Stimulated activated naive B cell treated with anti-CD40 and anti-IgM and Interleukin-4, amounts not matched to agents 10 μg/mL and 1 μg/mL and 100 μg/mL, for 72 hours (primary cell): Measurements from ENCODE around the gene BOK.
"Not testable (repeated sequence)": the region's sequence is repeated elsewhere in the genome, so short reads cannot be mapped to it uniquely, and the experiment has no call there.

Experiments used
- ATAC-seq, 2 donors: fragments of 150-1000 bp; cut with Tn5 transposase; replicated peaks; 2 replicates each; pipeline ENCODE4 v1.10.0; 2021; ENCODE audit warnings: moderate library complexity in 1 of 2
- DNase-seq: peaks from one replicate; pipeline ENCODE4 v3.0.0; 2021
- H3K27ac Mint-ChIP-seq: one replicate; pipeline ENCODE4 v1.8.0; 2022; ENCODE audit warnings: mild to moderate bottlenecking, mixed read lengths
- H3K27me3 Mint-ChIP-seq, 2 donors: one replicate each; pipeline ENCODE4 v1.8.0; 2022; ENCODE audit warnings: mixed read lengths in 2 of 2
- H3K36me3 Mint-ChIP-seq, 2 donors: one replicate each; pipeline ENCODE4 v1.8.0; 2022; ENCODE audit warnings: mixed read lengths in 2 of 2, mild to moderate bottlenecking in 1 of 2
- H3K4me1 Mint-ChIP-seq, 2 donors: one replicate each; pipeline ENCODE4 v1.8.0; 2022; ENCODE audit warnings: mixed read lengths in 2 of 2, mild to moderate bottlenecking in 1 of 2
- H3K4me3 Mint-ChIP-seq, 2 donors: one replicate each; pipeline ENCODE4 v1.8.0; 2022; ENCODE audit warnings: mild to moderate bottlenecking in 2 of 2, mixed read lengths in 2 of 2, moderate library complexity in 1 of 2
- H3K9me3 Mint-ChIP-seq, 2 donors: one replicate each; pipeline ENCODE4 v1.8.0; 2022; ENCODE audit warnings: mixed read lengths in 2 of 2, mild to moderate bottlenecking in 1 of 2

BOK gene

GRCh38 chr2:241582806-241583205 lies 24.3 kb downstream of the BOK start:
- ATAC-seq (no peak), DNase-seq (no peak)
- Mint-ChIP-seq H3K27me3 (no peaks in the 10 kb centered on the region), H3K36me3 (peaks cover 48 to 61% of the 10 kb centered on the region in 2 donors), H3K9me3 (peaks cover 10 to 17% of the 10 kb centered on the region in 2 donors), H3K27ac (no peak overlapping the region), H3K4me1 (no peaks in the 10 kb centered on the region), H3K4me3 (no peak overlapping the region)

- DNase-seq (no peak), ATAC-seq (no peak)
- Mint-ChIP-seq H3K4me1 (no peaks in the 10 kb centered on the region), H3K27me3 (no peaks in the 10 kb centered on the region), H3K9me3 (peaks cover 10 to 21% of the 10 kb centered on the region in 2 donors), H3K36me3 (peaks cover 44 to 61% of the 10 kb centered on the region in 2 donors), H3K27ac (no peak overlapping the region), H3K4me3 (no peak overlapping the region)
Observed at GRCh38 chr2:241584436-241584835, 25.9 kb downstream of the BOK start.

GRCh38 chr2:241586564-241587264 lies 28.2 kb downstream of the BOK start:
- no peaks in the 10 kb centered on the region for H3K4me1 Mint-ChIP-seq
- no peak overlapping the region for H3K27ac Mint-ChIP-seq
- H3K4me3 Mint-ChIP-seq = no peak overlapping the region
- H3K36me3 Mint-ChIP-seq = peaks cover 39 to 59% of the 10 kb centered on the region in 2 donors
- no peak for ATAC-seq
- no peak for DNase-seq
- H3K27me3 Mint-ChIP-seq = no peaks in the 10 kb centered on the region
- peaks cover 10 to 21% of the 10 kb centered on the region in 2 donors for H3K9me3 Mint-ChIP-seq

GRCh38 chr2:241589863-241590262 lies 31.3 kb downstream of the BOK start:
- H3K27me3 Mint-ChIP-seq, ATAC-seq, H3K27ac Mint-ChIP-seq, DNase-seq, H3K4me3 Mint-ChIP-seq, H3K4me1 Mint-ChIP-seq: not testable (repeated sequence)
- Mint-ChIP-seq H3K9me3 (peaks cover 10 to 18% of the 10 kb centered on the region in 2 donors), H3K36me3 (peaks cover 20 to 39% of the 10 kb centered on the region in 2 donors)

- H3K36me3 Mint-ChIP-seq = peaks cover 14 to 33% of the 10 kb centered on the region in 2 donors
- H3K9me3 Mint-ChIP-seq = peaks cover 10 to 14% of the 10 kb centered on the region in 2 donors
- not testable (repeated sequence) for H3K4me1 Mint-ChIP-seq, H3K4me3 Mint-ChIP-seq, H3K27ac Mint-ChIP-seq, DNase-seq, H3K27me3 Mint-ChIP-seq, ATAC-seq
Observed at GRCh38 chr2:241590496-241591455, 32.2 kb downstream of the BOK start.

- Mint-ChIP-seq H3K4me1 (no peaks in the 10 kb centered on the region), H3K4me3 (no peak overlapping the region), H3K27ac (no peak overlapping the region), H3K36me3 (peaks cover 20% of the 10 kb centered on the region in 2 donors), H3K27me3 (no peaks in the 10 kb centered on the region), H3K9me3 (peaks cover 1 to 6% of the 10 kb centered on the region in 2 donors)
- DNase-seq (no peak), ATAC-seq (no peak)
Observed at GRCh38 chr2:241592126-241592845, 33.7 kb downstream of the BOK start.

- peaks cover 0 to 2% of the 10 kb centered on the region in 2 donors for H3K9me3 Mint-ChIP-seq
- H3K27me3 Mint-ChIP-seq = no peaks in the 10 kb centered on the region
- H3K36me3 Mint-ChIP-seq = peaks cover 21 to 29% of the 10 kb centered on the region in 2 donors
- H3K4me3 Mint-ChIP-seq = no peak overlapping the region
- DNase-seq (no peak), ATAC-seq (no peak)
- H3K27ac Mint-ChIP-seq = no peak overlapping the region
- H3K4me1 Mint-ChIP-seq = no peaks in the 10 kb centered on the region
Observed at GRCh38 chr2:241593271-241593670, 34.7 kb downstream of the BOK start.

- H3K4me3 Mint-ChIP-seq = no peak overlapping the region
- H3K27ac Mint-ChIP-seq = no peak overlapping the region
- DNase-seq = no peak
- H3K36me3 Mint-ChIP-seq = peaks cover 33 to 43% of the 10 kb centered on the region in 2 donors
- no peaks in the 10 kb centered on the region for H3K4me1 Mint-ChIP-seq
- peak in 1 of 2 donors; percentile 63 for ATAC-seq
- H3K9me3 Mint-ChIP-seq = no peaks in the 10 kb centered on the region
- no peaks in the 10 kb centered on the region for H3K27me3 Mint-ChIP-seq
Observed at GRCh38 chr2:241595600-241596140, 37.1 kb downstream of the BOK start.

- H3K9me3 Mint-ChIP-seq = no peaks in the 10 kb centered on the region
- peak overlapping the region; percentile 51 for H3K27ac Mint-ChIP-seq
- H3K4me3 Mint-ChIP-seq = no peak overlapping the region
- ATAC-seq (no peak), DNase-seq (no peak)
- H3K36me3 Mint-ChIP-seq = peaks cover 40 to 55% of the 10 kb centered on the region in 2 donors
- H3K4me1 Mint-ChIP-seq = no peaks in the 10 kb centered on the region
- no peaks in the 10 kb centered on the region for H3K27me3 Mint-ChIP-seq
Observed at GRCh38 chr2:241597561-241597960, 39.0 kb downstream of the BOK start.

- H3K9me3 Mint-ChIP-seq = no peaks in the 10 kb centered on the region
- H3K36me3 Mint-ChIP-seq = peaks cover 39 to 54% of the 10 kb centered on the region in 2 donors
- no peak overlapping the region for H3K4me3 Mint-ChIP-seq
- no peak for ATAC-seq
- no peak overlapping the region for H3K27ac Mint-ChIP-seq
- no peaks in the 10 kb centered on the region for H3K4me1 Mint-ChIP-seq
- H3K27me3 Mint-ChIP-seq = no peaks in the 10 kb centered on the region
- DNase-seq = no peak
Observed at GRCh38 chr2:241598061-241598460, 39.5 kb downstream of the BOK start.

- H3K36me3 Mint-ChIP-seq = peaks cover 43 to 56% of the 10 kb centered on the region in 2 donors
- H3K9me3 Mint-ChIP-seq = no peaks in the 10 kb centered on the region
- DNase-seq (no peak), ATAC-seq (peak in 1 of 2 donors; percentile 51)
- H3K27ac Mint-ChIP-seq = no peak overlapping the region
- no peak overlapping the region for H3K4me3 Mint-ChIP-seq
- H3K4me1 Mint-ChIP-seq = no peaks in the 10 kb centered on the region
- no peaks in the 10 kb centered on the region for H3K27me3 Mint-ChIP-seq
Observed at GRCh38 chr2:241598487-241598886, 39.9 kb downstream of the BOK start.

GRCh38 chr2:241599615-241600014 lies 41.1 kb downstream of the BOK start:
- DNase-seq (no peak), ATAC-seq (no peak)
- Mint-ChIP-seq H3K4me3 (no peak overlapping the region), H3K36me3 (peaks cover 38 to 52% of the 10 kb centered on the region in 2 donors), H3K27me3 (no peaks in the 10 kb centered on the region), H3K4me1 (no peaks in the 10 kb centered on the region), H3K9me3 (no peaks in the 10 kb centered on the region), H3K27ac (no peak overlapping the region)

GRCh38 chr2:241601841-241602240 lies 43.3 kb downstream of the BOK start:
- ATAC-seq (no peak), DNase-seq (no peak)
- peaks cover 37 to 47% of the 10 kb centered on the region in 2 donors for H3K36me3 Mint-ChIP-seq
- no peaks in the 10 kb centered on the region for H3K4me1 Mint-ChIP-seq
- no peak overlapping the region for H3K27ac Mint-ChIP-seq
- no peak overlapping the region for H3K4me3 Mint-ChIP-seq
- H3K27me3 Mint-ChIP-seq = no peaks in the 10 kb centered on the region
- H3K9me3 Mint-ChIP-seq = no peaks in the 10 kb centered on the region

GRCh38 chr2:241602720-241603119 lies 44.2 kb downstream of the BOK start:
- H3K4me3 Mint-ChIP-seq = no peak overlapping the region
- no peak overlapping the region for H3K27ac Mint-ChIP-seq
- no peaks in the 10 kb centered on the region for H3K4me1 Mint-ChIP-seq
- no peaks in the 10 kb centered on the region for H3K9me3 Mint-ChIP-seq
- H3K36me3 Mint-ChIP-seq = peaks cover 40 to 47% of the 10 kb centered on the region in 2 donors
- DNase-seq (no peak), ATAC-seq (no peak)
- no peaks in the 10 kb centered on the region for H3K27me3 Mint-ChIP-seq
